SK-N-SH treated with all-trans-retinoic acid at 6 μM for 48 hours (cell line): ENCODE results near the gene GRAMD2A.

Experiments used
- ATAC-seq: fragments of 200-7000 bp; cut with Tn5 transposase; 3 replicates; pipeline ENCODE4 v1.9.1; 2020; ENCODE audit warnings: mild to moderate bottlenecking, moderate library complexity
- ARNTL ChIP-seq: fragments of 450-650 bp; formaldehyde crosslinking; IDR thresholded peaks from 2 replicates; pipeline ENCODE4 v1.5.0; 2020; ENCODE audit warnings: low read depth, mild to moderate bottlenecking, moderate library complexity, borderline replicate concordance
- BACH2 ChIP-seq: fragments of 250-450 bp; sonication (Bioruptor Pico); IDR thresholded peaks from 2 replicates; pipeline ENCODE4 v1.9.0; 2021; ENCODE audit warnings: mild to moderate bottlenecking, borderline replicate concordance
- CREB5 ChIP-seq: fragments of 250-450 bp; sonication (Bioruptor Pico); IDR thresholded peaks from 2 replicates; pipeline ENCODE4 v1.5.1; 2020; ENCODE audit warnings: low read depth, mild to moderate bottlenecking, moderate library complexity
- CSDC2 ChIP-seq: fragments of 250-450 bp; sonication (Bioruptor Pico); IDR thresholded peaks from 2 replicates; pipeline ENCODE4 v1.5.0; 2020; ENCODE audit warnings: mild to moderate bottlenecking, moderate library complexity
- CSRNP3 ChIP-seq: fragments of 250-450 bp; sonication (Bioruptor Pico); IDR thresholded peaks from 2 replicates; pipeline ENCODE4 v1.5.1; 2021; ENCODE audit warnings: mild to moderate bottlenecking, moderate library complexity
- ESRRG ChIP-seq: fragments of 250-450 bp; sonication (Bioruptor Pico); IDR thresholded peaks from 2 replicates; pipeline ENCODE4 v1.6.1; 2021; ENCODE audit warnings: mild to moderate bottlenecking
- GLIS3 ChIP-seq: fragments of 250-450 bp; sonication (Bioruptor Pico); IDR thresholded peaks from 2 replicates; pipeline ENCODE4 v1.5.0; 2020; ENCODE audit warnings: mild to moderate bottlenecking, moderate library complexity
- ISL1 ChIP-seq: fragments of 250-450 bp; sonication (Bioruptor Pico); IDR thresholded peaks from 2 replicates; pipeline ENCODE4 v2.1.2; 2022; ENCODE audit warnings: mild to moderate bottlenecking, moderate library complexity
- PATZ1 ChIP-seq: fragments of 250-450 bp; sonication (Bioruptor Pico); IDR thresholded peaks from 2 replicates; pipeline ENCODE4 v1.8.0; 2020; ENCODE audit warnings: mild to moderate bottlenecking, moderate library complexity, borderline replicate concordance
- POU6F1 ChIP-seq: fragments of 250-450 bp; sonication (Bioruptor Pico); IDR thresholded peaks from 2 replicates; pipeline ENCODE4 v1.8.0; 2021; ENCODE audit warnings: low read depth, mild to moderate bottlenecking, moderate library complexity, borderline replicate concordance
- PPARA ChIP-seq: fragments of 250-450 bp; sonication (Bioruptor Pico); IDR thresholded peaks from 2 replicates; pipeline ENCODE4 v1.5.0; 2020; ENCODE audit warnings: mild to moderate bottlenecking, borderline replicate concordance
- RARB ChIP-seq: fragments of 250-450 bp; sonication (Bioruptor Pico); IDR thresholded peaks from 2 replicates; pipeline ENCODE4 v1.8.0; 2021; ENCODE audit warnings: mild to moderate bottlenecking, moderate library complexity
- SNAI2 ChIP-seq: fragments of 250-450 bp; sonication (Bioruptor Pico); IDR thresholded peaks from 2 replicates; pipeline ENCODE4 v1.5.0; 2020; ENCODE audit warnings: mild to moderate bottlenecking, moderate library complexity
- TCF4 ChIP-seq: fragments of 250-450 bp; sonication (Bioruptor Pico); IDR thresholded peaks from 2 replicates; pipeline ENCODE4 v1.8.0; 2021; ENCODE audit warnings: mild to moderate bottlenecking, moderate library complexity, borderline replicate concordance
- TOX ChIP-seq: fragments of 250-450 bp; sonication (Bioruptor Pico); IDR thresholded peaks from 2 replicates; pipeline ENCODE4 v1.8.0; 2021; ENCODE audit warnings: mild to moderate bottlenecking, moderate library complexity, borderline replicate concordance
- TSHZ2 ChIP-seq: fragments of 250-450 bp; sonication (Bioruptor Pico); IDR thresholded peaks from 2 replicates; pipeline ENCODE4 v1.5.0; 2020; ENCODE audit warnings: mild to moderate bottlenecking, moderate library complexity
- ZC3H10 ChIP-seq: fragments of 250-450 bp; sonication (Bioruptor Pico); IDR thresholded peaks from 2 replicates; pipeline ENCODE4 v1.5.1; 2021; ENCODE audit warnings: mild to moderate bottlenecking, moderate library complexity
- ZFP3 ChIP-seq: fragments of 250-450 bp; sonication (Bioruptor Pico); IDR thresholded peaks from 2 replicates; pipeline ENCODE4 v1.5.0; 2020; ENCODE audit warnings: mild to moderate bottlenecking, moderate library complexity
- ZFP30 ChIP-seq: fragments of 450-650 bp; formaldehyde crosslinking; IDR thresholded peaks from 2 replicates; pipeline ENCODE4 v1.5.0; 2022; ENCODE audit warnings: mild to moderate bottlenecking, moderate library complexity
- ZNF565 ChIP-seq: fragments of 450-650 bp; formaldehyde crosslinking; conservative IDR thresholded peaks from 2 replicates; pipeline ENCODE4 v1.5.0; 2020; ENCODE audit warnings: low read depth, mild to moderate bottlenecking, moderate library complexity
- ZNF8 ChIP-seq: fragments of 450-650 bp; formaldehyde crosslinking; IDR thresholded peaks from 2 replicates; pipeline ENCODE4 v1.5.0; 2020; ENCODE audit warnings: mild to moderate bottlenecking, moderate library complexity

The GRAMD2A gene

GRCh38 chr15:72236381-72237003 is 38.9 kb upstream of the GRAMD2A start (continued):
- no peak for TF ChIP-seq CREB5 (CRISPR knock-in tag)

GRCh38 chr15:72235298-72235697 is 37.7 kb upstream of the GRAMD2A start:
- no peak for ATAC-seq
- no peak for TF ChIP-seq ZC3H10 (CRISPR knock-in tag)
- no peak for TF ChIP-seq ZNF8
- TF ChIP-seq ESRRG (CRISPR knock-in tag), result no peak
- TF ChIP-seq POU6F1, result no peak
- TF ChIP-seq ZFP3 (CRISPR knock-in tag), result no peak
- TF ChIP-seq TCF4 (CRISPR knock-in tag), result no peak
- no peak for TF ChIP-seq ISL1 (CRISPR knock-in tag)
- no peak for TF ChIP-seq TSHZ2
- TF ChIP-seq GLIS3, result no peak
- no peak for TF ChIP-seq PPARA
- TF ChIP-seq ZNF565 (CRISPR knock-in tag), result no peak
- TF ChIP-seq CSDC2 (CRISPR knock-in tag), result no peak
- no peak for TF ChIP-seq SNAI2
- TF ChIP-seq PATZ1 (CRISPR knock-in tag), result no peak
- TF ChIP-seq TOX (CRISPR knock-in tag), result no peak
- TF ChIP-seq ARNTL (CRISPR knock-in tag), result no peak

- TF ChIP-seq TSHZ2 (no peak), ZNF8 (no peak), PPARA (no peak), ZC3H10 (CRISPR knock-in tag) (no peak), BACH2 (CRISPR knock-in tag) (no peak), ZNF565 (CRISPR knock-in tag) (no peak), CREB5 (CRISPR knock-in tag) (no peak), CSRNP3 (no peak), TCF4 (CRISPR knock-in tag) (no peak), RARB (CRISPR knock-in tag) (no peak), CSDC2 (CRISPR knock-in tag) (no peak), ZFP30 (CRISPR knock-in tag) (no peak), GLIS3 (no peak), ESRRG (CRISPR knock-in tag) (no peak), SNAI2 (no peak)
- no peak for ATAC-seq
Observed at GRCh38 chr15:72233769-72234168, 36.2 kb upstream of the GRAMD2A start.
